GM18526 (cell line): Measurements from ENCODE around the gene TSPAN2.

Source experiments
- POLR2A ChIP-seq: IDR thresholded peaks from 3 replicates; pipeline ENCODE4 v1.6.1; 2011; ENCODE audit not compliant: insufficient read length; ENCODE audit errors: extremely low read depth

TSPAN2 gene

DNA sequence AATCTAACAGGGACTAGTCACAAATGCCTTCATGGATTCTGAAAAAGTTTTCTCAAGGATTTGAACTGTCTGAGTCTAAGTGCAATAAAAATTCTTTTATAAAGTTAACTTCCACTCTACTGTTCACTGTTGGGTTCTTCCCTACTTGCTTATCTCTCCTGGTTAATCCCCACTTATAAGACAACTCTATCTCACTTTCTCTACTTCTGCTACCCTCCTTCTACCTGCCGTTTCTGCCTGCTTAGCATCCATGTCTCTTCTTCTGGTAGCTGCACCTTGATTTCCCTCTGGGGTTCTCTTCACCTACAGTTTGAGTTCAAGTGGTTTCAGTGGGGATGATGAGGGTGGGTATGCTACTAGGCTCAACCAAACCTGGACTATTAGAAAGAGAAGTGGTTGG lies 53.7 kb downstream of the TSPAN2 start:
- TF ChIP-seq POLR2A, result no peak

GRCh38 chr1:115031595-115031994 lies 57.7 kb downstream of the TSPAN2 start:
- TF ChIP-seq POLR2A, result no peak

GRCh38 chr1:115029526-115029925 lies 59.8 kb downstream of the TSPAN2 start, which contains the start of gene TSHB:
Gene TSHB, plus strand, starts transcription at chr1:115029826. Its CDS starts 3,537 bp downstream, at chr1:115033363.
- no peak for TF ChIP-seq POLR2A

GRCh38 chr1:115023593-115023992 lies 65.7 kb downstream of the TSPAN2 start:
- no peak for TF ChIP-seq POLR2A

DNA sequence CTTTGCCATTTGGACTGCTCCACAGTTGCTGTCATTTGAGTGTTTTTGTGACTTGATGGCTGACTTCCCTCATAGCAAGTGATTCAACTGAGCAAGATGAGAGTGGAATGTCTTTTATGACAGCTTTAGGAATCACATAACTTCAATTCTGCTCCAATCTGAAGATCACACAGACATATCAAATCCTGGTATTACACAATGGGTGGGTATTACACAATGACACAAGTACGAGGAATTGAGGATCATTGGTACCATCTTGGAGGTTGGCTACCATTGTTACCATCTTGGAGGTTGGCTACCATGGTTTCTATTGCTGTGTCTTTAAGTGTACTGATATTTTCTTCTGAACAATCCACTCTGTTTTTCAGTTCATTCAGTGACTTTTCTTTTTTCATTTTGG lies 68.2 kb downstream of the TSPAN2 start:
- no peak for TF ChIP-seq POLR2A

GRCh38 chr1:115013792-115014191 lies 75.5 kb downstream of the TSPAN2 start:
- TF ChIP-seq POLR2A, result no peak

DNA sequence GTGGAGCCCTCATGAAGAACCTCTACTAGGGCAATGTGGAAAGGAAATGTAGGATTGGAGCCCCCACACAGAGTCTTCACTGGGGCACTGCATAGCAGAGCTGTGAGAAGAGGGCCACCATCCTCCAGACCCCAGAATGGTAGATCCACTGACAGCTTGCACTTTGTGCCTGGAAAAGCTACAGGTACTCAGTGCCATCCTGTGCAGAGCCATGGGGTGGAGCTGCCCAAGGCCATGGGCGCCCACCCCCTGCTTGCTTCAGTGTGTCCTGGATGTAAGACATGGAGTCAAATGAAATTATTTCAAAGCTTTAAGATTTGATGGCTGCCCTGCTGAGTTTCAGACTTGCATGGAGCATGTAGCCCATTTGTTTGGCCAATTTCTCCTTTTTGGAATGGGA lies 76.9 kb downstream of the TSPAN2 start:
- TF ChIP-seq POLR2A, result no peak

DNA sequence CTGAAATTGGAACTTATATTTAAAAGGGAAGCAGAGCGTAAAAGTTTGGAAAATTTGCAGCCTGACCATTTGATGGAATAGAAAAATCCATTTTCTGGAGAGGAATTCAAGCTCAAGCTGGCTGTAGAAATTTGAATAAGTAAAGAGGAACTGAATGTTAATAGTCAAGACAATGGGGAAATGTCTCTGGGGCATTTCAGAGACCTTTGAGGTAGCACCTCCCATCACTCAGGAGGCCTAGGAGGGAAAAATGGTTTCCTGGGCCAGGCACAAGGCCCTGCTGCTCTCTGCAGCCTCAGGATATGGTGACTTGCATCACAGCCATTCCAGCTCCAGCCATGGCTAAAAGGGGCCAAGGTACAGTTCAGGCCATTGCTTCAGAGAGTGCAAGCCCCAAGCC lies 77.3 kb downstream of the TSPAN2 start:
- no peak for TF ChIP-seq POLR2A

DNA sequence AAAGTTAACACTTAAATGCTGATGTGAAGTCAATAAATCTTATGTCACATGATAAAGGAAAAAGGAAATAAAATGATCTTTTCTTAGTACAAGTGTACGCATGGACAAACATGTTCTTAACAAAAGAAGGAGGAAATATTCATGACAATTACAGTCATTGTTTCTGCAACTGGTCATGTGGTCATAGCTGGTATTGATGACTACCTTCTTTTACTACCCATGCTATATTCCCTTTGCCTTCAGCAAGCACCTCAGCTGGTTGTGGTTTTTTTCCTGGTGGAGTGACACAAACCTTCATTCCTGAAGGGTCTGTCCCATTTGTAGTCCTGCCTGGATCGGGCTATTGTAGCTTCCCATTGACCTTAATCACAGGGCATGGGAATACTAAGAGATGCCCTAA lies 83.1 kb downstream of the TSPAN2 start:
- TF ChIP-seq POLR2A, result no peak
